ENCODE results near the gene TNFRSF21.

DNA sequence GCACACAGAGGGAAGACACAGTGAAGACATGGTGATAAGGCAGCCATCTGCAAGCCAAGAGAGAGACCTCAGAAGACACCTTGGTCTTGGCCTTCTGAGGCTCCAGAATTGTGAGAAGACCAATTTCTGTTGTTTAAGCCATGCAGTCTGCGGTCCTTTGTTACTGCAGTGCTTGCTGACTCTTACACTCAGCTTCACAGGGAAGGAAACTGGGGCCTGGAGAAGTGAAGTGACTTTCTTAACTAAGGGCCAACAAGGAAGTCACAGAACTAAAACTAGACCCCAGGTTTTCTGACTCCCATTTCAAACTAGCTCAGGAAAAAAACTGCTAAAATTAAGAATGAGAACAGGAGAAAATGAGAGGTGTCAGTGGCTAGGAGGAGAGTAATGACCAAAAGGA lies 74.3 kb downstream of the TNFRSF21 start:
- TF ChIP-seq, protein P1, sequence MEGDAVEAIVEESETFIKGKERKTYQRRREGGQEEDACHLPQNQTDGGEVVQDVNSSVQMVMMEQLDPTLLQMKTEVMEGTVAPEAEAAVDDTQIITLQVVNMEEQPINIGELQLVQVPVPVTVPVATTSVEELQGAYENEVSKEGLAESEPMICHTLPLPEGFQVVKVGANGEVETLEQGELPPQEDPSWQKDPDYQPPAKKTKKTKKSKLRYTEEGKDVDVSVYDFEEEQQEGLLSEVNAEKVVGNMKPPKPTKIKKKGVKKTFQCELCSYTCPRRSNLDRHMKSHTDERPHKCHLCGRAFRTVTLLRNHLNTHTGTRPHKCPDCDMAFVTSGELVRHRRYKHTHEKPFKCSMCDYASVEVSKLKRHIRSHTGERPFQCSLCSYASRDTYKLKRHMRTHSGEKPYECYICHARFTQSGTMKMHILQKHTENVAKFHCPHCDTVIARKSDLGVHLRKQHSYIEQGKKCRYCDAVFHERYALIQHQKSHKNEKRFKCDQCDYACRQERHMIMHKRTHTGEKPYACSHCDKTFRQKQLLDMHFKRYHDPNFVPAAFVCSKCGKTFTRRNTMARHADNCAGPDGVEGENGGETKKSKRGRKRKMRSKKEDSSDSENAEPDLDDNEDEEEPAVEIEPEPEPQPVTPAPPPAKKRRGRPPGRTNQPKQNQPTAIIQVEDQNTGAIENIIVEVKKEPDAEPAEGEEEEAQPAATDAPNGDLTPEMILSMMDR (IDR thresholded peaks at IDR 0.05; ENCODE audit: poor library complexity, severe bottlenecking): no peak
- TF ChIP-seq EZH2 (IDR thresholded peaks at IDR 0.05; ENCODE audit: borderline replicate concordance, insufficient read depth, low read length, poor library complexity, severe bottlenecking) (no peak), MXI1 (conservative IDR thresholded peaks at IDR 0.05; ENCODE audit: poor library complexity, severe bottlenecking) (no peak), POLR2AphosphoS5 (IDR thresholded peaks at IDR 0.05) (no peak), SMC3 (conservative IDR thresholded peaks at IDR 0.05; ENCODE audit: poor library complexity) (no peak), TAF1 (IDR thresholded peaks at IDR 0.05; ENCODE audit: low read depth) (no peak), EP300 (conservative IDR thresholded peaks at IDR 0.05; ENCODE audit: poor library complexity, severe bottlenecking) (no peak), RAD21 (conservative IDR thresholded peaks at IDR 0.05) (no peak)
- TF ChIP-seq, protein P2, sequence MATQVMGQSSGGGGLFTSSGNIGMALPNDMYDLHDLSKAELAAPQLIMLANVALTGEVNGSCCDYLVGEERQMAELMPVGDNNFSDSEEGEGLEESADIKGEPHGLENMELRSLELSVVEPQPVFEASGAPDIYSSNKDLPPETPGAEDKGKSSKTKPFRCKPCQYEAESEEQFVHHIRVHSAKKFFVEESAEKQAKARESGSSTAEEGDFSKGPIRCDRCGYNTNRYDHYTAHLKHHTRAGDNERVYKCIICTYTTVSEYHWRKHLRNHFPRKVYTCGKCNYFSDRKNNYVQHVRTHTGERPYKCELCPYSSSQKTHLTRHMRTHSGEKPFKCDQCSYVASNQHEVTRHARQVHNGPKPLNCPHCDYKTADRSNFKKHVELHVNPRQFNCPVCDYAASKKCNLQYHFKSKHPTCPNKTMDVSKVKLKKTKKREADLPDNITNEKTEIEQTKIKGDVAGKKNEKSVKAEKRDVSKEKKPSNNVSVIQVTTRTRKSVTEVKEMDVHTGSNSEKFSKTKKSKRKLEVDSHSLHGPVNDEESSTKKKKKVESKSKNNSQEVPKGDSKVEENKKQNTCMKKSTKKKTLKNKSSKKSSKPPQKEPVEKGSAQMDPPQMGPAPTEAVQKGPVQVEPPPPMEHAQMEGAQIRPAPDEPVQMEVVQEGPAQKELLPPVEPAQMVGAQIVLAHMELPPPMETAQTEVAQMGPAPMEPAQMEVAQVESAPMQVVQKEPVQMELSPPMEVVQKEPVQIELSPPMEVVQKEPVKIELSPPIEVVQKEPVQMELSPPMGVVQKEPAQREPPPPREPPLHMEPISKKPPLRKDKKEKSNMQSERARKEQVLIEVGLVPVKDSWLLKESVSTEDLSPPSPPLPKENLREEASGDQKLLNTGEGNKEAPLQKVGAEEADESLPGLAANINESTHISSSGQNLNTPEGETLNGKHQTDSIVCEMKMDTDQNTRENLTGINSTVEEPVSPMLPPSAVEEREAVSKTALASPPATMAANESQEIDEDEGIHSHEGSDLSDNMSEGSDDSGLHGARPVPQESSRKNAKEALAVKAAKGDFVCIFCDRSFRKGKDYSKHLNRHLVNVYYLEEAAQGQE (IDR thresholded peaks at IDR 0.05; ENCODE audit: borderline replicate concordance): no peak

Measured in neural cell (in vitro differentiated cells).